HepG2 (cell line): ENCODE measurements around the gene CLDN9. TPM values are rescaled to one million over a fixed set of nuclear protein-coding genes. Genes with fewer than 3 reads are reported as not detected.
A peak's percentile ranks its signal among the peaks of the same experiment; 100 is the strongest.

ENCODE experiments used
- EEA1 ChIP-seq: sonication (generic); formaldehyde crosslinking; IDR thresholded peaks from 2 replicates; pipeline ENCODE4 v1.5.1; 2020; ENCODE audit warnings: mild to moderate bottlenecking, missing genetic modification reagents, borderline replicate concordance
- GZF1 ChIP-seq: sonication (generic); formaldehyde crosslinking; IDR thresholded peaks from 2 replicates; pipeline ENCODE4 v1.5.1; 2020; ENCODE audit warnings: mild to moderate bottlenecking, missing genetic modification reagents
- HOXA9 ChIP-seq: sonication (generic); formaldehyde crosslinking; IDR thresholded peaks from 2 replicates; pipeline ENCODE4 v1.8.1; 2022; ENCODE audit warnings: missing genetic modification reagents, mild to moderate bottlenecking, moderate library complexity, borderline replicate concordance
- IRF9 ChIP-seq: sonication (generic); formaldehyde crosslinking; IDR thresholded peaks from 2 replicates; pipeline ENCODE4 v1.8.0; 2022; ENCODE audit warnings: missing genetic modification reagents, mild to moderate bottlenecking, borderline replicate concordance
- NBN ChIP-seq: fragments of 450-650 bp; conservative IDR thresholded peaks from 2 replicates; pipeline ENCODE4 v1.6.1; 2017
- PAWR ChIP-seq: sonication (generic); formaldehyde crosslinking; IDR thresholded peaks from 2 replicates; pipeline ENCODE4 v1.4.0; 2020; ENCODE audit warnings: missing genetic modification reagents, mild to moderate bottlenecking, borderline replicate concordance
- PLSCR1 ChIP-seq: sonication (generic); formaldehyde crosslinking; IDR thresholded peaks from 2 replicates; pipeline ENCODE4 v1.5.0; 2020; ENCODE audit warnings: missing genetic modification reagents, mild to moderate bottlenecking, borderline replicate concordance
- SMYD3 ChIP-seq: sonication (generic); formaldehyde crosslinking; IDR thresholded peaks from 2 replicates; pipeline ENCODE4 v1.8.1; 2023; ENCODE audit warnings: mild to moderate bottlenecking, missing genetic modification reagents
- SP4 ChIP-seq: sonication (generic); formaldehyde crosslinking; IDR thresholded peaks from 2 replicates; pipeline ENCODE4 v1.8.1; 2023; ENCODE audit warnings: mild to moderate bottlenecking, missing genetic modification reagents
- TRAFD1 ChIP-seq: sonication (generic); formaldehyde crosslinking; IDR thresholded peaks from 2 replicates; pipeline ENCODE4 v1.5.1; 2020; ENCODE audit warnings: missing genetic modification reagents, mild to moderate bottlenecking, borderline replicate concordance
- ZNF20 ChIP-seq: sonication (generic); formaldehyde crosslinking; IDR thresholded peaks from 2 replicates; pipeline ENCODE4 v1.4.0; 2020; ENCODE audit warnings: mild to moderate bottlenecking, moderate library complexity, missing genetic modification reagents
- ZNF263 ChIP-seq: sonication (generic); formaldehyde crosslinking; IDR thresholded peaks from 2 replicates; pipeline ENCODE4 v1.4.0; 2020; ENCODE audit warnings: missing genetic modification reagents
- ZNF512 ChIP-seq: sonication (generic); formaldehyde crosslinking; IDR thresholded peaks from 2 replicates; pipeline ENCODE4 v1.4.0; 2020; ENCODE audit warnings: mild to moderate bottlenecking, missing genetic modification reagents
- polyA plus RNA-seq, 8 experiments: library from polyadenylated mRNA; depleted of rRNA in 3 of 8; stranded (reverse) in 7 of 8; unstranded in 1 of 8; fragments of >200 nt; fragmentation: Illumina TruSeq in 4 of 8; extraction: Trizol in 4 of 8; gene quantifications; 2 replicates each; pipeline versions ENCODE4 v1.2.1 to v1.2.3, GENCODE V29; 2011 to 2016; ENCODE audit warnings: low read depth in 4 of 8, missing spikeins in 1 of 8, mixed read lengths in 1 of 8; ENCODE audit not compliant: insufficient read depth in 1 of 8
- total RNA-seq, 5 experiments: library from RNA; depleted of rRNA; stranded (reverse); fragments of >200 nt; fragmentation: Illumina TruSeq; extraction: Trizol; gene quantifications; 2 replicates each; pipeline ENCODE4 v1.2.3, GENCODE V29; 2016; ENCODE audit warnings: low read depth in 1 of 5
- TF ChIP-seq, protein P1 (sequence below): sonication (generic); formaldehyde crosslinking; IDR thresholded peaks from 2 replicates; pipeline ENCODE4 v1.4.0; 2020; ENCODE audit warnings: mild to moderate bottlenecking, missing genetic modification reagents
- TF ChIP-seq, protein P2 (sequence below): sonication (generic); formaldehyde crosslinking; IDR thresholded peaks from 2 replicates; pipeline ENCODE4 v1.5.0; 2020; ENCODE audit warnings: missing genetic modification reagents

Gene CLDN9
- total and polyA plus RNA-seq, 2 of the 13 experiments (the other 11 are each of a cell fraction or from before 2014, with no cell fraction given), result 0.15 to 0.26 TPM

- 0 out of 2 replicates have a peak, but pooled peaks have one; percentile 17 for TF ChIP-seq IRF9 (CRISPR knock-in tag)
- TF ChIP-seq SP4, result peak; percentile 53; the same call in 1 of the 2 replicates
- TF ChIP-seq, protein P1, sequence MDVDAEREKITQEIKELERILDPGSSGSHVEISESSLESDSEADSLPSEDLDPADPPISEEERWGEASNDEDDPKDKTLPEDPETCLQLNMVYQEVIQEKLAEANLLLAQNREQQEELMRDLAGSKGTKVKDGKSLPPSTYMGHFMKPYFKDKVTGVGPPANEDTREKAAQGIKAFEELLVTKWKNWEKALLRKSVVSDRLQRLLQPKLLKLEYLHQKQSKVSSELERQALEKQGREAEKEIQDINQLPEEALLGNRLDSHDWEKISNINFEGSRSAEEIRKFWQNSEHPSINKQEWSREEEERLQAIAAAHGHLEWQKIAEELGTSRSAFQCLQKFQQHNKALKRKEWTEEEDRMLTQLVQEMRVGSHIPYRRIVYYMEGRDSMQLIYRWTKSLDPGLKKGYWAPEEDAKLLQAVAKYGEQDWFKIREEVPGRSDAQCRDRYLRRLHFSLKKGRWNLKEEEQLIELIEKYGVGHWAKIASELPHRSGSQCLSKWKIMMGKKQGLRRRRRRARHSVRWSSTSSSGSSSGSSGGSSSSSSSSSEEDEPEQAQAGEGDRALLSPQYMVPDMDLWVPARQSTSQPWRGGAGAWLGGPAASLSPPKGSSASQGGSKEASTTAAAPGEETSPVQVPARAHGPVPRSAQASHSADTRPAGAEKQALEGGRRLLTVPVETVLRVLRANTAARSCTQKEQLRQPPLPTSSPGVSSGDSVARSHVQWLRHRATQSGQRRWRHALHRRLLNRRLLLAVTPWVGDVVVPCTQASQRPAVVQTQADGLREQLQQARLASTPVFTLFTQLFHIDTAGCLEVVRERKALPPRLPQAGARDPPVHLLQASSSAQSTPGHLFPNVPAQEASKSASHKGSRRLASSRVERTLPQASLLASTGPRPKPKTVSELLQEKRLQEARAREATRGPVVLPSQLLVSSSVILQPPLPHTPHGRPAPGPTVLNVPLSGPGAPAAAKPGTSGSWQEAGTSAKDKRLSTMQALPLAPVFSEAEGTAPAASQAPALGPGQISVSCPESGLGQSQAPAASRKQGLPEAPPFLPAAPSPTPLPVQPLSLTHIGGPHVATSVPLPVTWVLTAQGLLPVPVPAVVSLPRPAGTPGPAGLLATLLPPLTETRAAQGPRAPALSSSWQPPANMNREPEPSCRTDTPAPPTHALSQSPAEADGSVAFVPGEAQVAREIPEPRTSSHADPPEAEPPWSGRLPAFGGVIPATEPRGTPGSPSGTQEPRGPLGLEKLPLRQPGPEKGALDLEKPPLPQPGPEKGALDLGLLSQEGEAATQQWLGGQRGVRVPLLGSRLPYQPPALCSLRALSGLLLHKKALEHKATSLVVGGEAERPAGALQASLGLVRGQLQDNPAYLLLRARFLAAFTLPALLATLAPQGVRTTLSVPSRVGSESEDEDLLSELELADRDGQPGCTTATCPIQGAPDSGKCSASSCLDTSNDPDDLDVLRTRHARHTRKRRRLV, result no peak; the same call in 1 of the 2 replicates
- no peak for TF ChIP-seq HOXA9 (CRISPR knock-in tag)
- no peak for TF ChIP-seq SMYD3
- TF ChIP-seq GZF1, result 0 out of 2 replicates have a peak, but pooled peaks have one; percentile 41
- TF ChIP-seq PLSCR1 (CRISPR knock-in tag), result no peak
- 0 out of 2 replicates have a peak, but pooled peaks have one; percentile 70 for TF ChIP-seq ZNF20 (CRISPR knock-in tag)
- no peak for TF ChIP-seq NBN
- TF ChIP-seq ZNF512 (CRISPR knock-in tag), result no peak
- TF ChIP-seq, protein P2, sequence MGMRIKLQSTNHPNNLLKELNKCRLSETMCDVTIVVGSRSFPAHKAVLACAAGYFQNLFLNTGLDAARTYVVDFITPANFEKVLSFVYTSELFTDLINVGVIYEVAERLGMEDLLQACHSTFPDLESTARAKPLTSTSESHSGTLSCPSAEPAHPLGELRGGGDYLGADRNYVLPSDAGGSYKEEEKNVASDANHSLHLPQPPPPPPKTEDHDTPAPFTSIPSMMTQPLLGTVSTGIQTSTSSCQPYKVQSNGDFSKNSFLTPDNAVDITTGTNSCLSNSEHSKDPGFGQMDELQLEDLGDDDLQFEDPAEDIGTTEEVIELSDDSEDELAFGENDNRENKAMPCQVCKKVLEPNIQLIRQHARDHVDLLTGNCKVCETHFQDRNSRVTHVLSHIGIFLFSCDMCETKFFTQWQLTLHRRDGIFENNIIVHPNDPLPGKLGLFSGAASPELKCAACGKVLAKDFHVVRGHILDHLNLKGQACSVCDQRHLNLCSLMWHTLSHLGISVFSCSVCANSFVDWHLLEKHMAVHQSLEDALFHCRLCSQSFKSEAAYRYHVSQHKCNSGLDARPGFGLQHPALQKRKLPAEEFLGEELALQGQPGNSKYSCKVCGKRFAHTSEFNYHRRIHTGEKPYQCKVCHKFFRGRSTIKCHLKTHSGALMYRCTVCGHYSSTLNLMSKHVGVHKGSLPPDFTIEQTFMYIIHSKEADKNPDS (CRISPR knock-in tag), result no peak
- no peak for TF ChIP-seq EEA1 (CRISPR knock-in tag)
- peak; percentile 65; the same call in 1 of the 2 replicates for TF ChIP-seq ZNF263 (CRISPR knock-in tag)
- no peak for TF ChIP-seq TRAFD1 (CRISPR knock-in tag)
- TF ChIP-seq PAWR (CRISPR knock-in tag), result no peak
Measured at GRCh38 chr16:2981177-2981898, 31.4 kb upstream of the CLDN9 start (continued).
